NCI-H748 treated with DMSO at 0.1 percent for 48 hours (cell line): Measurements from ENCODE around the gene NKX2-3.

ENCODE experiments used
- DNase-seq: peaks from one replicate; lab custom pipeline; 2025; lab: John Stamatoyannopoulos, UW

The NKX2-3 gene

DNA sequence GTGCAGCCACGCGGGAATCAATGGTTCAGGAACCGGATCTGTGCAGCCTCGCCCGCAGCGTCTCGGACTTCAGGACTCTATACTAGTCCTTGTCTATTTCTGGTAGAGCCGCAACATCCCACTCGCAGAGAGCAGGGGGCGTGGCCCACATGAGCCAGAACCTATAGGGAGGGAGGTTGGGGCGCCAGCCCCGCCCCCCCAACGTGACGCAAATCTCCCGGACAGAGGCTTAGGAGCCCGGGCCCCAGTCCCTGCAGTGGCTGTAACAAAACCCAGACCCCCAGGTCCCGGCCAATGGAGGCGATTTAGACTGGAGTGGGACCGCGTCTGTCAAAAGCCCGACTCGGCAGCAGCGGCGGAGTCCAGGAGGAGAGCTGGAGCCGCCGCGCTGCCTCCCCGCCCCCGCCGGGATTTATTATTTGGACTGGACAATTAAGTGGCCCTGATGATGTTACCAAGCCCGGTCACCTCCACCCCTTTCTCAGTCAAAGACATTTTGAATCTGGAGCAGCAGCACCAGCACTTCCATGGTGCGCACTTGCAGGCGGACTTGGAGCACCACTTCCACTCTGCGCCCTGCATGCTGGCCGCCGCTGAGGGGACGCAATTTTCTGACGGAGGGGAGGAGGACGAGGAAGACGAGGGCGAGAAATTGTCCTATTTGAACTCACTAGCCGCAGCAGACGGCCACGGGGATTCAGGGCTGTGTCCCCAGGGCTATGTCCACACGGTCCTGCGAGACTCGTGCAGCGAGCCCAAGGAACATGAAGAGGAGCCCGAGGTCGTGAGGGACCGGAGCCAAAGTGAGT, at the start of gene NKX2-3:
Gene NKX2-3 (plus strand): TSS at position 256 of the 809 bp plus-strand sequence. CDS start 190 bp downstream, at position 446.
- DNase-seq: peak; percentile 57

- DNase-seq: peak; percentile 14
Measured at GRCh38 chr10:99484626-99485581, 47.8 kb upstream of the NKX2-3 start.

GRCh38 chr10:99487125-99487807, 45.5 kb upstream of the NKX2-3 start:
- DNase-seq: no peak

DNA sequence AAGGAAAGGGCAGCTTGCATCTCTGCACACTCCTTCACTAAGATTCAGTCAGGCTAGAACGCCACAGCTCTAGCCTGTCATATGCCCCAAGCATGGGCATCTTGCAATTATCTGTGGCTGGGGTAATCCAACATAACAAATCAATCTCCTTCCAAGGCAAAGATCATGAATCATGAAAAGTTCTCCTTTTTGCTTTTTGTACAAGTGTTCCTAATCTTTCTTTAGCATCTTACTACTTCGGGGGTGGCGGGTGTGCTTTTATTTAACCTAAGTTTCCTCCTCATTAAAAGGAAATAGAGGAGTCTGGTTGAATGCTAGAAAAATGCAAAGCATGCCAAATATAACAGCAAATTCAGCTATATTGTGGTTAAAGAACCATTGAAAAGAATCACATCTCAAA, 43.5 kb upstream of the NKX2-3 start:
- DNase-seq: no peak

DNA sequence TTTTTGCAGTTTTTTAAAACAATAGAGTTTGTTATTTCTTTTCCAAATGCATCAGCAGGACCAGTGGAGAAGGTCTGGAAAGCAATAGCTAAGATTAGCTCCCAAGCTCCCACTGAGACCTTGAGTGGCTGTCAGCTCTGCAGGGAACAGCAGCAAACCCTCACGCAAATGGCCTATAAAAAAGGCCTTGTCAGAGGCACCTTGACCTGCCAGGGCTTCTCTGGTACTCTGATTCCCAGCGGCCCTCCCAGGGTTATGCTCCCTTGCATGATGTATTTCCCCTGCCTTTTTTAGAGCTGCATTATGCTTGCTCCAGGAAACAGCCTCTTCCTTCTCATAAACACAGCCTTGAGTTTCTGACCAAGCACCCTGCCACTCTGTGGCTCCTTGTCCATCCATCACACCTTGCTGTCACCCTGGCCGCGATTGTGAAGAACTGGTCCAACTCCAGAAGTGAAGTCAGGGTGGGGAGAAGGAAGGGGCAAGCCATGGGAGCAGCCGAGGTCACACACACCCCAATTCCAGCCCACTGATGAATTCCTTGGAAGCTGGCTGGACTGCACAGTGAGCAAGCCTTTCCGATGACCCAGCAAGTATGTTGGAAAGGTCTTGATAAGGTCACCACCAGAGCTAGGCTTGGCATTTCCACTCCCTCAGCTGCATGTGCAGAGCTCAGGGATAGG, 35.3 kb upstream of the NKX2-3 start:
- no peak for DNase-seq

GRCh38 chr10:99506416-99506815, 26.3 kb upstream of the NKX2-3 start:
- no peak for DNase-seq

DNA sequence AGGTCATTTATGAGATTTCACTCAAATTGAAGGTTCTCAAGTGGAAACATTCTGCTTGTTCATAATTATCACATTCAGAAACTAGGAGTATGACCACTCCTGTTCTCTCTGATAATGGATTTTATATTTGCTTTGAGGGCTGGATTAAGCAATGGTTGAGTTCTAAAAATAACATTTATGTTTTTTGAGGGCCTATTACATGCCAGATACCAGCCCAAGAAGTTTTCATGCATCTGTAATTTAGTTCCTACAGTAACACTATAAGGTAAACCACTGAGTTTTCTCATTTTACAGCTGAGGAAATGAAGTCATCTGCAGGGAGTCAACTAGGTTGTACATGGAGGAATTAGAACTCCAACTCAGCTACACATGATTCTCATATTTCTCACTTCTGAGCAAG, 25.5 kb upstream of the NKX2-3 start:
- no peak for DNase-seq

DNA sequence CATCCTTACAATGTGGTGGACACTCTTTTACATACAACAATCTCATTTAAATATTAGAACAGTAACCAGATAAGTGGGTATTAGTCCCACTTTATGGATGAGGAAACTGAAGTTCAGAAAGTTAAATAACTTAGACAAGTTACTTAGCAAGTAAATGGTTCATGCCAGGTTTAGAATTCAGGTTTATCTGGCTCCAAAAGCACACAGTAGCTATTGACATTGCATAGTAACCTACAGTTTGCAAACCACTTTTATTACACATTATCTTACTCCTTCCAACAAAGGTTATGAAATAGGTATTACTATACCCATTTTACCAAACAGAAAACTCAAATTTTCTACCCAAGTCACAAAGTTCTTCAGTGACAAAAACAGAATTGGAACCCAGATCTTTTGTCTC, 19.7 kb upstream of the NKX2-3 start:
- no peak for DNase-seq

- DNase-seq: no peak
Measured at GRCh38 chr10:99519690-99520039, 13.1 kb upstream of the NKX2-3 start.

DNA sequence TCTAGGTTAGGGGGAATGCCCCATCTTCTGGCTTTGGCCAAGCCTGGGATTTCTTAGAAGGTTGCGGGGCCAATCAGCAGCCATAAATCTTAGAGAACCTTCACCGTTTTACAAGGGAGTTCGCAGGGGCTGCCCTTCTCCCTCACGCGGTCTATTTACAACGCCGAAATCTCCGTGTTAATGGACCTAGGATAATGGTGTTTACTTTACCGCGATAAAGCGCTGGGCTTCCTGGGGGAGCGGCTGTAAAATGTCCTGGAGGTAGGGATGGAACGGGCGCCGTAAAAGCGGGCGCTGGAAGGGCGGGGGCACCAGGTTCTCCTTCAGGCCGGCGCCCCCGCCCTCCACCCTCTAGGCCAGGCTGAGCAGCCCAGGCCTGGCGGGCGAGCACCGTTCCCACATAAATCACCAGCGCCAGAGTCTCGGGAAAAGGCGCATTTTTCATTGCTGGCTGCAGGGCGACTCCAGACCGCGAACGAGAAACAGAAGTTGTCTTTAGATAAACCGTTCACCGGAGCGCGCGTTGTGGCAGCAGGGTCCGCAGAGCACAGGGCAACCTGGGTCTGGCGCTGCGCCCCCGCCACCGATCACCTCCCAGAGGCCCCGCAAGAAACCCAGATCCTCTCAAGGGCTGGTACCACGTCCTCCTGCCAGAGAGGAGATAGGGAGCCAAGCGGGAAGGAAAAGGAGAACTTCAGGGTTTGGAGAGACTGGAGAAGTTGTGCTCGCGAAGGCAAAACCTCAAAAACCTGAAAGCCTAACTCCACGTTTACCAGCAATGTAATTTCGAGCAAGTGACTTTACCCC, 12.5 kb upstream of the NKX2-3 start:
- no peak for DNase-seq

- DNase-seq: no peak
Measured at GRCh38 chr10:99520847-99521764, 11.6 kb upstream of the NKX2-3 start.

GRCh38 chr10:99521765-99522469, 10.8 kb upstream of the NKX2-3 start:
- no peak for DNase-seq

DNA sequence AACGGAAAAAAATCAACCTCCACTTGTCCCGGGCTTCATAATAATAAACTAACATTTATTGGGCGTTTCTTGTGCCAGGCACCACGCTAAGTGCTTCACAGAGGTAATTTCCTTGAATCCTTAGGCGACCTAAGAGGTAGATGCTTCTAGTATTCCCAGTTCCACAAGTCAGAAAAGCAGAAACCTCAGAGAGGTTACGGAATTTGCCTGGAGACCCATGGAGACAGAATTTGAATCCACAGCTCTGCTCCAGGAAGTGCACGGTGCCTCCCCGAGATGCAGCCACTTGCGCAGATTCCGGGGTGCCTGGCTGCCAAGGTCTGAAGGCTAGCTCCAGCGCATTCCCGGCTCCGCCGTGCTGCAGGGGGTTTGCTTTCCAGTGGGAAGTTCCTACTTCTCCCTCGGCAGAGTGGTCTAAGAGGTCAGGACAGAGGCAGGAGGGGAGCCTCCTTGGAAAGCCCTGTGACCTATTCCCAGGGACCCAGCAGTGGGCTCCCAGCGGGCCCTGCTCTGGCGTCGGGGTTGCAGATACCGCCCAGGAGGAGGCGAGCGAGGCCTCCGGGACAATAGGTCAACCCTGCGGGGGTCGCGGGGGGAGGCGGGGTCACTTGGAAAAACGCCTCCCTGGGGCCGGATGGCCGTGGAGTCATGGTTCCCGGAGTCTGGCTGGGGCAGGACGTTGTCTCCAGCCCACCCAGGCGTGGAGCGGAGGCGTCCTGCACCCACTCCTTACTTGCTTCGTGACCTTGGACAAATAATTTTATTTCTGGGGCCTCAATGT, 10.1 kb upstream of the NKX2-3 start:
- no peak for DNase-seq

- no peak for DNase-seq
Measured at GRCh38 chr10:99523251-99523773, 9.4 kb upstream of the NKX2-3 start.

DNA sequence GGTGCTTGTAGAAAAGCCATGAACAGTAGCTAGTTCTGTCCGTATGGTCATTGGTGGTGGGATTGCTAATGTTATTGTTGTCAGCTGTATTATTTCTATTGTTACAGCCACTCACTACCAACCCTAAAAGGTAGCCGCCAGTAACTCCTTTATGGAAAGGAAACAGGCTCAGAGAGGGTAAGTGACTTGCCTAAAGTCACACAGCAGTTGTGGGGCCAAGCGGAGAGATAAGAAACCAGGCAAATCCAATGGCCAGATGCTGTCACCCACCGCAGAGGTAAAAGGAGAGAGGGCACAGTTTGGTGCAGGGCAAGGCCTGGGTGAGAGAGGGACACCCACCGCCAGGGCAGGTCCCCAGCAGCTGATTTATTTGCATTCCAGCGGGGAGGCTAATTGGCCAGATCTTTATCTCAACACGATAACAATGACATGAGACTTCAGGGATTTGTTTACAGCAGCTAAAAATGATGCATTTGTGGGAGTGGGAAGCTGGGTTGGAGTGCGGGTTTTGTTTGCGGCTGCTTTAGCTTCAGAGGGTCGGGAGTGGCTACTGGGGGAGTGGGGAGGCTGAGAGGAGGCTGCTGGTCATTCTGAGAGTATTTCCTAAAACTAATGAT, 8.6 kb upstream of the NKX2-3 start:
- no peak for DNase-seq

GRCh38 chr10:99524736-99525380, 7.9 kb upstream of the NKX2-3 start:
- DNase-seq: no peak

DNA sequence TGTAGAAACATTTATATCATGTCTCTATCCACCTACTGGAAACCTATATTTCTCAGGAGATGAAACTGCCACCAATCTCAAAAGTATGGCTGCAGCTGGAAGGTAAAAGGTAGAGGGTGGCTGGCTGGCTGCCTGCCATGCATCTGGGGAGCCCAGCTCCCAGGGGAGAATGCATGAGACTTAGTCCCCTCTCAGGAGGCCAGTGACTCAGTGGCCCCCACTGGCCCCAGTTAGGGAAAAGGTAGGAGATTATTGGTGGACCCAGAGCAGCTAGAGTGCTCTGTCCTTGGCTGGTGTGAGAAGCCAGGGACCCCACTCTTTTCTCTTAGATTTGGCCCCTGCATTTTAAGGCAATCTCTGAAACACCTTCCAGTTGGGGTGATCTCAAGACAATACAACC, 6.8 kb upstream of the NKX2-3 start:
- DNase-seq: no peak
